NCI-H2029 treated with DMSO at 0.1 percent for 48 hours (cell line): Measurements from ENCODE around the gene ZNF606.

Source experiments
- DNase-seq: peaks from one replicate; lab custom pipeline; 2025; lab: John Stamatoyannopoulos, UW

The ZNF606 gene

GRCh38 chr19:58002384-58003173 lies at the start of gene ZNF606:
Gene ZNF606 (minus strand): TSS chr19:58002820. CDS start chr19:58001319, 1,501 bp downstream.
- DNase-seq = peak; percentile 49

GRCh38 chr19:58052256-58052655 lies 49.6 kb upstream of the ZNF606 start:
- no peak for DNase-seq

DNA sequence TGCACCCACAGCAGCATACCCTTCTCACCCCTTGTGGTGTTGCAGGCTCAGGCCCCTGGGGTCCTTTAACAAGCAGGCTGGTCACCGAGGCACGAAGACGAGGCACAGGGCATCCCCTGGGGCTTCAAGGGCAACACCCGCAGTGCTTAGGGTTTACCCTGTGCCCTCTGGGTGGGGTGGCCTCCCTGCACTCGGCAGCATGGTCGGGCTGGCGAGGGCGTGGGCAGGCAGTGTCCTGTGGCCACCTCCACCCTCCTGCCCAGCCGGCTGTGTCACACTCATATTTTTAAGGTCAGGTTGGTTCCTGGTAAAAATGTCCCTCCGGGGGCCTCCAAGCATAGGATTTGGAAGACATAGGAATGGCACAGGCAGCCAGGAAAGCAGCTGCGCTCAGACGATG lies 45.1 kb upstream of the ZNF606 start:
- no peak for DNase-seq

DNA sequence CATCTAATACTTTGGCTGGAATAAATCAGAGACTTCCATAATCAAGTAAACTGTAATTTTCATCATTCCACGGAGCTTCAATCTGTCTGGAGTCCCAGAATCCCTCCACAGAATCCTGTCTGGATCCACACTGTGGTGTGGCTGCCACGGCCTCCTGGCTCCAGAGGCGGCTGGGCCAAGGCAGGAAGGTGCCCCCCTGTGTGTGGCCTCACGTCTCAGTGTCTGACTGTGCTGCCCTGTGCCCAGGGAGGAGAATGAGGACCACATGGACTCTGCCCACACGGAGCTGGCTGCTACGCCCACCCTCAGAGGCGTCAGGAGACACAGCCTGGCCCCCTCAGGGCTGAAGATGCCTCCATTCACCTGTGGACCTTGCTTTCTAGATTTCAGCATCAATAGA lies 44.2 kb upstream of the ZNF606 start:
- no peak for DNase-seq

GRCh38 chr19:58045411-58046050 lies 42.9 kb upstream of the ZNF606 start:
- DNase-seq = no peak

GRCh38 chr19:58044886-58045285 lies 42.3 kb upstream of the ZNF606 start:
- DNase-seq = no peak

DNA sequence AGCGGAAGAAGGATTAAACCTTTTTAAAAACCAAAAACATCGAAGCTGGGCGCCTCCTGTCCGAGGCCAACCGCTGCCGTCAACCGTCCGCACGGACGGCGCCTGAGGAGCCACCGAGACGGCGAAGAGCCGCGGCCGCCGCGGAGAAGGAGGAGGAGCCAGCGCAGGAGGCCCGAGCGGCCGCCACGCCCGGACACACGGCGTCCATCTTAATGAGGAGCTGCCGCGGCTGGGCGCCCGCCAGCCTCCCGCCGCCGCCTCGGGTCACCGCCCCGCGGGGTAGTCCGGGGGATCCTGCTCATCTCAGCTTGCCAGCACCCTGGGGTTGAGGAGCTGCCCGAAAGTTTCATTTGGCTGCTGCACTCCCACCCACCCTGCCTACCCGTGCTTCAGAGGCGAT lies 41.8 kb upstream of the ZNF606 start:
- DNase-seq = no peak

DNA sequence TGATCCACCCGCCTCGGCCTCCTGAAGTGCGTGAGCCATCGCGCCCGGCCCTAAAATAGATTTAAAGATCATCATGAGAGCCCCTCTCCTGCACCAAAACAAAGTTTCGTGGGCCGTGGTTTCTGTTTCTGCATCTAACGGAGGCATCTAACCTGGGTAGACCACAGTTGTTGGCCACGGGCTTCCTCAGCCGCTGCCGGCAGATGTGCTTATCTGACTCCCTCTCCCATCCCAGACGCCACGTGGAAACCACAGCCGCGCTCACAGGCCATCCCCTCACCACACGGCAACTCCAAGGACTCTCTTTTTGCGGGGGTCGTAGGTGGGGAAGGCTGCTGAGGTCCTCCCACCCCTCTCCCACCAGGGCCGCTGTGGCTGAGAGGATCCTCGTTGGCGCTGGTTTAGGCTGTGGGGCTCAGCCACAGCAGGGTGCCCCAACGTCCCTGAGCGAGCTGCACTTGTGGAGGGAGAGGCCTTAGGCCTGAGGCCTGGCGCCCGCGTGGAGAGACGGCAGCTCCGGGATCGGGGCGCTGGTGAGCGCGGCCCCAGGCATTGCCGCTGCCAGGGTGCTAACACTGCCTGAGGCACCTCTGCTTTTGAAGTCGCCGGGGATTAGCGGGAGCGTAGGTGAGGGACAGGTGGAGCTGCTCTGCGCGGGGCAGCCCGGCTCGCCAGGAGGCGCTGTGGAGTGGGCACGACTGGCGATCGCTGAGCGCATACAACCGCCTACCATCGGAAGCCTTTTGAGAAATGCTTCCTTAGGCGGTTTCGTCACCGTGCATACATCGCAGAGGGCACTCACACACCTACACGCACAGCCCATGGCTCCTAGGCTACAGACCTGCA lies 40.1 kb upstream of the ZNF606 start:
- DNase-seq = no peak

- DNase-seq = no peak
Observed at GRCh38 chr19:58040751-58041525, 38.3 kb upstream of the ZNF606 start.

DNA sequence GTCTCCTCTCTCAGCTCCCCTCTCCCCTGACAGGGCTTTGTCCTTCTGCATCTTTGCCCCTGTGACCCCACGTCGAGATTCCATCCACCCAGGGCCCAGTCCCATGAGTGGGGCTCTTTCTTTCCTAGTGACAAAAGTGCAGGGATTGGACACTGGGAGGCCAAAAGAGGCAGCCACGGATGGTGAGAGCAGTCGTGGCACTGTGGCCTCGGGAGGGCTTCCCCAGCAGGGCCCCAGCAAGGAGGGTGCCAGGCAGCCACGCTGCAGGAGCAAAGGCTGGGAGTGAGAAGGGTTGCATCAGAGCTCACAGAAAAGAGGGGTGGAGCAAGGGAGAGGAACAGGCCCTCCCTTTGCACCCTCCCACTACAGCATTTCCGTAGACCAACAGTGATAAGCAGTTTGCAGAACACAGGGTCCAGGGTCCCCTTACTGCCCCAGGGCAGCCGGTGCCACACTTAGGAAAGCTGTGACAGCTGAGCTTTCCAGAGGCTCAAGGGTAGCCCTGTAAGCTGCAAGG lies 36.1 kb upstream of the ZNF606 start:
- no peak for DNase-seq

- no peak for DNase-seq
Observed at GRCh38 chr19:58037927-58038687, 35.5 kb upstream of the ZNF606 start.

DNA sequence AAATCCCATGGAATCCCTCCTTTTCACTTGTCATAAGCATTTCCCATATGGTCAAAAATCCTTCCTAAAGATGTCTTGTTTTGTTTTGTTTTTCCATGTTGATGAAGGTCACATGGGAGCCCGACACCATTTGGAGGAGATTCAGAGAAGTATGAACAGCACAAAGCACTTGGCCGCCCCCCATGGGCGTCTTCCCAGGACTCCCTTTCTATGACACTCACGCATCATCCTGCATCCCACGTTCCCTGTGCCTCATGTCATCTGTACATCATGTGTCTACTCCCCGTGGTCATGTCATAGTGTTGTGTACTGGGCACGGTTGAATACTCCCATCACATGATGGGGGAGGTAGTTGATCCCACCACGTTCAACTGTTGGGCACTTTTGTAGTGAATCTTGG lies 33.2 kb upstream of the ZNF606 start:
- DNase-seq = no peak

DNA sequence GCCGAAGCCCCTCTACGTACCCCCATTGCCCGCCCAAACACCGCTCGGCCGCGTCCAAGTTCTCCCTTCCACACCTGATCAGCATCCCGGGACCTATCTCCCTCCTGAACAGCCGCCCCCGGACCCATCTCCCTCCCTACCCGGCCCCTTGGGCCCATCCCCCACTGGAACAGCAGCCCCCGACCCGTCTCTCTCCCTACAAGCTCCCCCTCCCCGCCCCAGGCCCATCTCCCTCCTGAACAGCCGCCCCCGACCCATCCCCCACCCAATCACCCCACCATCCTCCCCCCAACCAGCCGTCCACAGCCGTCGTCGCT lies 31.8 kb upstream of the ZNF606 start:
- DNase-seq = no peak

DNA sequence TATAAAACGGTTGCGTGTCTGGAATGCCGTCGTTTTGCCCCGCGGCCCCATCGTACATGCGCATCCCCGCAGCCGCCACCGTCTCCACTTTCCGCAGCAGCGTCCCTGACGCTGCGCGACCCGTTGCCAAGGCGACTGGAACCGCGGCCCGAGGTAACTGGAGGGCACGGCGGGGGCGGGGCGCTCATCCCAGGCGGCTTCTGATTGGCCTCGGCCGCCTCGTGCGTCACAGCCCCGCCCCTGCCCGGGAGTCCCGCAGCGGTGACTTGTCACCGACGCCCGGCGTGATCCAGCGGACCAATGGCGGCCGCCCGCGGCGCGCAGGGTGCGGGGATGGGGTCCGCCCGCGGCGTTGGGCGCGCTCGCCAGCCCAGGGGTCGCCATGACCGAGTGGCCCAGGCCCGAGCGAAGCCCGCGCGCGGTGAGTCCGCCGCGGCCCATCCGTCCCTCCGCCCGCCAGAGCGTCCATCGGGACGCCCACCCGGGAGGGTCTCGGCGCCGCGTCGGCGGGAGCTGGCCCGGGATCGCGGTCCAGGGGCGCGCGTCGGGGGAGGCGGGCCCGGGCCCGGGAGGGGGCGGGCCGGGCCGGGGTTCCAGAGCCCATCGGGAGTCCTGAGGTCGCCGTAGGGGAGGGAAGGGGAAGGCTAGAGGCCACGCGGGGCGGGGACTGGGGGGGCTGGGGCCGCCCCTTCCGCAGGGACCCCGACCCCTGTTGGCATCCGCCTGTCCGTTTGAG lies 31.3 kb upstream of the ZNF606 start, which contains the start of gene ZSCAN1:
TSS of gene ZSCAN1 (plus strand) at position 285 of the 736 bp plus-strand sequence. CDS start 3,812 bp downstream, outside the sequence.
- peak; percentile 57 for DNase-seq

DNA sequence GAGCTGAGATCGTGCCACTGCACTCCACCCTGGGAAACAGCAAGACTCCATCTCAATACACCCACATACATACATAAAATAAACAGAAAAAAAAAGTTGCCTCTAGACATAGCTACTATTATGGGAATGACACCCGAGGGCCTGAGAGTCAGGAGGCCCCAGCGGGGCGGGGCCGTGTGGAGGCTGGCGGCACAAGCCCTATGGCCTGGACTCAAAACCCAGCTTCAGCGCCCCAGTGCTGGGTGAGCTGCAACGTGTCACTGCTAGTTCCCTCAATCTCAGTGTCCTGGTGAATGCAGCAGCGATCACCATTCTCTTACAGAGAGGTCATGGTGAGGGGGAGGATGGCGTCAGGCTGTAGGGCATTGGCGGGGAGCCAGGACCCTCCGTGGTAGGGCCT lies 22.0 kb upstream of the ZNF606 start:
- no peak for DNase-seq

- no peak for DNase-seq
Observed at GRCh38 chr19:58022283-58022660, 19.7 kb upstream of the ZNF606 start.

GRCh38 chr19:58021541-58022282 lies 19.1 kb upstream of the ZNF606 start:
- DNase-seq = peak; percentile 28

DNA sequence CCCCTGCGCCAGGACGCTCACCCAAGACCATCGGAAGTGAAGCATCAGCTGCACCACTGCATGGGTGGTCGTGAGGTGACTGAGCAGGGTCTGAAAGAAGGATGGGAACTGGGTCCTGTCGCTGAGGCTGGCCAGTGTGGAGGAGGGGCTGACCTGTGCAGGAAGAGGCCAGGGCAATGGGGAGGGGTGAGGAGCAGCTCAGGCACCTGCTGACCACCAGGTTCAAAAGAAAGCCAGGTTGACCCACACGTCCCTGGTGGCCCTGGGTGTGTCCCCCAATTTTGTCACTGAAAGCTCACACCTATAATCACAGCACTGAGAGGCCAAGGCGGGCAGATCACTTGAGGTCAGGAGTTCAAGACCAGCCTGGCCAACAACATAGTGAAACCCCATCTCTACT lies 17.5 kb upstream of the ZNF606 start:
- no peak for DNase-seq

- no peak for DNase-seq
Observed at GRCh38 chr19:58014141-58014540, 11.5 kb upstream of the ZNF606 start.

DNA sequence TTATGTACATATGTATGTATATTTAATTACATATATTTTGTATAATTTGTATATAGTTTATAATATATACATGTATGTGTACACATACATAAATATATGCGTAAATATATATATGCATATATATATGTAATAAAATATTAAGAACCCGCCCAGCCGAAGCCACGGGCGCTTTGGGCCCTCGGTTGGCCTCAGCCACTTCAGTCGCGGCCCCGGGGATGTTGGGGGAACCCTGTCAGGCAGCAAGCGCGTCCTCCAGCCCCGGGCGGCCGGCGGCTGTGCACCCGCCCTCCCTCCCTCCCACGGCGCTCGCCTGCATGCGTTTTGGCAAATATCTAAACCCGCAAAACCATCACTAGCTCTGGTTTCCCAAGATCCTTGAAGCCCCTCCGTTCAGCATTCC lies 7.9 kb upstream of the ZNF606 start:
- DNase-seq = no peak
